ENCODE data around the gene CYP4F22. TPM values are rescaled to one million over a fixed set of nuclear protein-coding genes. Genes with fewer than 3 reads are reported as not detected.

CYP4F22 gene
- total RNA-seq = under 1 TPM; 0.19 to 0.28 TPM
- 0.81 TPM for polyA plus RNA-seq (2013, experiment 1 of 2)
- polyA plus RNA-seq (2013, experiment 2 of 2) = 0.94 TPM
- total RNA-seq = 0.07 to 1.8 (median 0.46) reads per million in 172 experiments

GRCh38 chr19:15508035-15508710, at the start of gene CYP4F22:
Gene CYP4F22, plus strand, starts transcription at chr19:15508525. Its CDS starts 16,812 bp downstream, at chr19:15525337.
- H3K27me3 ChIP-seq (ENCODE audit: control insufficient read depth in 1 of 2, insufficient read depth in 2 of 2, low read length in 2 of 2) = peaks cover 7 to 8% of the 10 kb centered on the region in 2 experiments
- Mint-ChIP-seq H3K4me1 (ENCODE audit: low read depth) (peaks cover 22% of the 10 kb centered on the region), H3K27ac (no peak within 1 kb of the TSS), H3K9me3 (no peaks in the 10 kb centered on the region), H3K27me3 (peaks cover 18% of the 10 kb centered on the region), H3K36me3 (ENCODE audit: low read depth) (no peaks in the 10 kb centered on the region), H3K4me3 (peak within 1 kb of the TSS; percentile 76)
- H3K36me3 ChIP-seq (ENCODE audit: insufficient read depth, low read length) = no peaks in the 10 kb centered on the region
- ChIA-PET POLR2A (no interaction called here), CTCF (no interaction called here)
- DNase-seq (peak in 4 of 14 experiments; percentile 23 to 37 (median 28)), ATAC-seq (ENCODE audit: poor library complexity) (peak; percentile 26)
- H3K9me3 ChIP-seq (ENCODE audit: control insufficient read depth in 1 of 2, insufficient read depth in 1 of 2, low read length in 2 of 2) = no peaks in the 10 kb centered on the region
- H3K4me1 ChIP-seq (ENCODE audit: insufficient read depth, low read length) = peaks cover 23% of the 10 kb centered on the region
- TF ChIP-seq CTCF (IDR thresholded peaks at IDR 0.05) = no peak
- peak within 1 kb of the TSS; percentile 39 for H3K4me3 ChIP-seq (ENCODE audit: low read length)
- no peak within 1 kb of the TSS for H3K27ac ChIP-seq (ENCODE audit: low read depth in 1 of 2, low read length in 2 of 2)
- intact Hi-C loops (cut with DNase I, micrococcal nuclease) = loop anchor here in 1 of 2 experiments (5.0 kb wide), 1 partner anchor 39 kb away; no protein-coding TSS in a partner anchor

GRCh38 chr19:15461694-15462093, 46.6 kb upstream of the CYP4F22 start:
- H3K27me3 ChIP-seq (ENCODE audit: control insufficient read depth in 1 of 2, insufficient read depth in 2 of 2, low read length in 2 of 2) = no peaks in the 10 kb centered on the region
- ChIA-PET CTCF (interaction anchor here (1.2 to 2.1 kb wide), 2 partner anchors 94 to 370 kb away, joined by 3 to 9 read pairs; no protein-coding TSS in a partner anchor), POLR2A (interaction anchor here (0.9 to 3.3 kb wide), 4 partner anchors 10 to 89 kb away, joined by 4 to 39 read pairs (median 6); partner anchors contain the start of gene AKAP8L)
- DNase-seq (no peak), ATAC-seq (ENCODE audit: poor library complexity) (no peak)
- no peaks in the 10 kb centered on the region for H3K9me3 ChIP-seq (ENCODE audit: control insufficient read depth in 1 of 2, insufficient read depth in 1 of 2, low read length in 2 of 2)
- Mint-ChIP-seq H3K36me3 (ENCODE audit: low read depth) (peaks cover 56% of the 10 kb centered on the region), H3K4me1 (ENCODE audit: low read depth) (peaks cover 39% of the 10 kb centered on the region), H3K27me3 (no peaks in the 10 kb centered on the region), H3K27ac (peak overlapping the region; percentile 98), H3K4me3 (peak overlapping the region; percentile 98), H3K9me3 (no peaks in the 10 kb centered on the region)
- H3K4me3 ChIP-seq (ENCODE audit: low read length) = no peak overlapping the region
- intact Hi-C loops (cut with DNase I, micrococcal nuclease) = loop anchor here (2.0 to 10.0 kb wide), 3 partner anchors 43 to 91 kb away; partner anchors contain the start of gene AKAP8L (in 1 of the 2)
- H3K36me3 ChIP-seq (ENCODE audit: insufficient read depth, low read length) = peaks cover 45% of the 10 kb centered on the region
- peak overlapping the region; percentile 47 to 58 for H3K27ac ChIP-seq (ENCODE audit: low read depth in 1 of 2, low read length in 2 of 2)
- TF ChIP-seq CTCF (IDR thresholded peaks at IDR 0.05) = no peak
- peaks cover 64% of the 10 kb centered on the region for H3K4me1 ChIP-seq (ENCODE audit: insufficient read depth, low read length)

- peak overlapping the region; percentile 91 to 93 for H3K27ac ChIP-seq (ENCODE audit: low read depth in 1 of 2, low read length in 2 of 2)
- TF ChIP-seq CTCF (IDR thresholded peaks at IDR 0.05) = no peak
- peak overlapping the region; percentile 98 for H3K4me3 ChIP-seq (ENCODE audit: low read length)
- DNase-seq (peak; percentile 66 to 90 (median 79)), ATAC-seq (ENCODE audit: poor library complexity) (peak; percentile 86)
- Mint-ChIP-seq H3K9me3 (no peaks in the 10 kb centered on the region), H3K27ac (peak overlapping the region; percentile 98), H3K27me3 (no peaks in the 10 kb centered on the region), H3K4me1 (ENCODE audit: low read depth) (peaks cover 61% of the 10 kb centered on the region), H3K4me3 (peak overlapping the region; percentile 98), H3K36me3 (ENCODE audit: low read depth) (peaks cover 46% of the 10 kb centered on the region)
- ChIA-PET POLR2A (interaction anchor here (0.6 to 8.1 kb wide), 14 partner anchors 9 to 91 kb away, joined by 3 to 76 read pairs (median 10); partner anchors contain the start of genes AKAP8, AKAP8L and PGLYRP2), CTCF (interaction anchor here (2.1 to 2.9 kb wide), 3 partner anchors 16 to 92 kb away, joined by 5 to 21 read pairs (median 9); partner anchors contain the start of gene AKAP8L)
- peaks cover 28% of the 10 kb centered on the region for H3K36me3 ChIP-seq (ENCODE audit: insufficient read depth, low read length)
- H3K9me3 ChIP-seq (ENCODE audit: control insufficient read depth in 1 of 2, insufficient read depth in 1 of 2, low read length in 2 of 2) = no peaks in the 10 kb centered on the region
- H3K4me1 ChIP-seq (ENCODE audit: insufficient read depth, low read length) = peaks cover 85% of the 10 kb centered on the region
- intact Hi-C loops (cut with DNase I, micrococcal nuclease) = loop anchor here (1.0 to 10.0 kb wide), 4 partner anchors 32 to 88 kb away; partner anchors contain the start of gene AKAP8L (in 1 of the 2)
- H3K27me3 ChIP-seq (ENCODE audit: control insufficient read depth in 1 of 2, insufficient read depth in 2 of 2, low read length in 2 of 2) = no peaks in the 10 kb centered on the region
Observed at GRCh38 chr19:15463861-15464371, 44.4 kb upstream of the CYP4F22 start.
